ENCODE measurements around the gene M1AP. TPM values are rescaled to one million over a fixed set of nuclear protein-coding genes. Genes with fewer than 3 reads are reported as not detected.

Gene M1AP
- total RNA-seq, 1 donor from 2014 or later, result 2.5 TPM

DNA sequence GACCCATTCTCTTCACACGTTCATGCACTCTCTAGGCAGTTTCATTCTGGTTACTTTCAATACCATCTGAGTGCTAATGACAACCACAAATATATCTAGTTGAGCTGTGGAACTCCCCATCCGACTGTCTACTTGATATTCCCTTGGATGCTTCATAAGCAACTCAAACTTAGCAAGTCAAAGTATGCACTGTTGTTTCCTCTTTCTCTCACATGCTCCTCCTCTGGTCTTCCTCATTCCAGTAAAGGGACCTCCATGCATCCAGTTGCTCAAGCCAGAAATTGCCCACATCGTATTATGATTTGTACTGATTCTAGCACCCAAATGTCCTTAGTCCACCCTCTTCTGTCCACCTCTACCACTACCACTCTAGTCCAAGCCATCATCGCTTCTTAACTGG lies 28.2 kb upstream of the M1AP start:
- DNase-seq (ENCODE audit: low read depth), result no peak
- TF ChIP-seq, protein P1, sequence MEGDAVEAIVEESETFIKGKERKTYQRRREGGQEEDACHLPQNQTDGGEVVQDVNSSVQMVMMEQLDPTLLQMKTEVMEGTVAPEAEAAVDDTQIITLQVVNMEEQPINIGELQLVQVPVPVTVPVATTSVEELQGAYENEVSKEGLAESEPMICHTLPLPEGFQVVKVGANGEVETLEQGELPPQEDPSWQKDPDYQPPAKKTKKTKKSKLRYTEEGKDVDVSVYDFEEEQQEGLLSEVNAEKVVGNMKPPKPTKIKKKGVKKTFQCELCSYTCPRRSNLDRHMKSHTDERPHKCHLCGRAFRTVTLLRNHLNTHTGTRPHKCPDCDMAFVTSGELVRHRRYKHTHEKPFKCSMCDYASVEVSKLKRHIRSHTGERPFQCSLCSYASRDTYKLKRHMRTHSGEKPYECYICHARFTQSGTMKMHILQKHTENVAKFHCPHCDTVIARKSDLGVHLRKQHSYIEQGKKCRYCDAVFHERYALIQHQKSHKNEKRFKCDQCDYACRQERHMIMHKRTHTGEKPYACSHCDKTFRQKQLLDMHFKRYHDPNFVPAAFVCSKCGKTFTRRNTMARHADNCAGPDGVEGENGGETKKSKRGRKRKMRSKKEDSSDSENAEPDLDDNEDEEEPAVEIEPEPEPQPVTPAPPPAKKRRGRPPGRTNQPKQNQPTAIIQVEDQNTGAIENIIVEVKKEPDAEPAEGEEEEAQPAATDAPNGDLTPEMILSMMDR (conservative IDR thresholded peaks at IDR 0.05; ENCODE audit: low read depth, low read length), result no peak
- H3K4me3 ChIP-seq (ENCODE audit: low read depth, low read length), result no peak overlapping the region

DNA sequence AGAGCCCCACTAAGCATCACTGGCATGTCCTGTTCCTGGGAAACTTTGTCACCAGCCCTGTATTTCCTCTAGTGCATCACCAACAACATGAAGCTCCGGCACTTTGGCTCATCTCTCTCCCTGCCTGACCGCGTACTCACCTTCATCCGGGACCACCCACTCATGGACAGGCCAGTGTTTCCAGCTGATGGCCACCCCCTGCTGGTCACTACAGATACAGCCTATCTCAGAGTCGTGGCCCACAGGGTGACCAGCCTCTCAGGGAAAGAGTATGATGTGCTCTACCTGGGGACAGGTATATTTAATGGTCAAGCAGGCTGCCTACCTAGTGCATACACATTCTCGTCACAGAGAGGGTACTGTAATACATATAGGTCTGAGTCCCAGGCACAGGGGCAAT lies 27.0 kb upstream of the M1AP start:
- no peak overlapping the region for H3K4me3 ChIP-seq (ENCODE audit: low read depth, low read length)
- no peak for DNase-seq (ENCODE audit: low read depth)
- TF ChIP-seq, protein P1 (conservative IDR thresholded peaks at IDR 0.05; ENCODE audit: low read depth, low read length), result peak; percentile 33

DNA sequence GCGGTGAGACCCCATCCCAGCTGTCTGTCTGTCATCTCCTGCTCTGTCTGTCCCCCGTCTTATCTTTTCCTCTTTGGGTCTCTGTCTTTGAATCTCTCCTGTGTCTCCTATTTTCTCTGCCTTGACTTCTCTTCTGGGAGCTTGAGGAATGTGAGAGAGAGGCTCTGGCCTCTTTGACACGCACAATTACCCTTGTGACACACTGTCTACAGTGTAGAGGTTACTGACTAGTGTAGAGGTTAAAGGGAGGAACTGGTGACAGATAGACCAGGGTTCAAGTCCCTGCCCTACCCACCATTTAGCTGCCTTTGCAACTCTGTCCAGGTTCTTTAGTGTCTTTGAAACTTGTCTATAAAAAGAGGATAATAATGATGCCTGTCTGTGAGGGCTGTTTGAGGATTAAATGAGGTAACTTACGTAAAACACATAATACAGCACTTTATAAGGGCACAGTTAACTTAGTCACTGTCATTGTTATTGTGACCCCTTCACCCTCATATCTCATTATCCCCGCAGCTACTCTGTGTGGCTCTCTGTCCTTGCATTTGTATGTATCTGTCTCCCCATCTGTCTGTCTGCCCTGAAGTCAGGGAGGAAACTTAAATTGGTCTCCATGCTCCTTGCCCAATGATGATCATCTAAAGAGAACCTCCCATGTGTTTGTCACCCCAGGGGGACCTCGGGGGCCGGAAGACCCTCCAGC lies 25.8 kb upstream of the M1AP start:
- H3K4me3 ChIP-seq (ENCODE audit: low read depth, low read length), result no peak overlapping the region
- DNase-seq (ENCODE audit: low read depth), result no peak
- TF ChIP-seq, protein P1 (conservative IDR thresholded peaks at IDR 0.05; ENCODE audit: low read depth, low read length), result no peak

DNA sequence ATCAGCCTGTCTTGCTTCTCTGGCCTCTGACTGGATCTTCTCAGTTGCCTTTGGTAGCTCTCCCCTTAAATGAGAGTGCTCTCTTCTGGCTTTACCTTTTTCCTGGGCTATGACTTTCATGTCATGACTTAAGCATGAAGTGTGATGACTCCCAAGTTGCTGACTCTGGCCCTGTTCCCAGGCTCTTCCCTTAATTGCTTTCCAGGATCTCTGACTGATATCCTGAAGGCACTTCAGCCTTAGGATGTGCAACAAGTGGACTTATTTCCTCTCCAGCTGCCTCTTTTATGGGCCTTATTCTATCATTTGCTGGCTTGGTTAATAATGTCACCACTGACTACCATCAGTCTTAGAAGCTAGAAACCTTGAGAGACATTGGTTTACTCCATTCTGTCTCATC lies 23.3 kb upstream of the M1AP start:
- TF ChIP-seq, protein P1 (conservative IDR thresholded peaks at IDR 0.05; ENCODE audit: low read depth, low read length), result no peak
- DNase-seq (ENCODE audit: low read depth), result no peak
- H3K4me3 ChIP-seq (ENCODE audit: low read depth, low read length), result no peak overlapping the region

DNA sequence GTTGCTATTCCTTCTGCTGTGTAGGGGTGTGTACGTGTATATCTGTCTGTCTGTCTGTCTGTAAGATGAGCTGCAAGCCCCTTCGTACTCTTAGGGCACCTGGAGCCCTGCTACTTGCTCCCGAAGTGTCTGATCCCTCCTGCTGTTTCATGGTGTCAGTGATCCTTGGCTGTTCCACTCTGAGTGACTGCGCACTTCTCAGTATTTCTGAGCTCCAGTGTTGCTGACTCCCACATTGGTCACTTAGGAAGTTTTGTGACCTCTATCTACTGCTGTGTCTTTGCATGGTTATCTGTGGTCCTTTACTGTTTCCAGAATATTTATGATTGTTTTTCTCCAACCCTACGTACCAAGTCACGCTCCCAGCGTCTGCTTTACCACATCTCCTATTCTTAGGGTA lies 22.1 kb upstream of the M1AP start:
- TF ChIP-seq, protein P1 (conservative IDR thresholded peaks at IDR 0.05; ENCODE audit: low read depth, low read length), result no peak
- no peak overlapping the region for H3K4me3 ChIP-seq (ENCODE audit: low read depth, low read length)
- no peak for DNase-seq (ENCODE audit: low read depth)

DNA sequence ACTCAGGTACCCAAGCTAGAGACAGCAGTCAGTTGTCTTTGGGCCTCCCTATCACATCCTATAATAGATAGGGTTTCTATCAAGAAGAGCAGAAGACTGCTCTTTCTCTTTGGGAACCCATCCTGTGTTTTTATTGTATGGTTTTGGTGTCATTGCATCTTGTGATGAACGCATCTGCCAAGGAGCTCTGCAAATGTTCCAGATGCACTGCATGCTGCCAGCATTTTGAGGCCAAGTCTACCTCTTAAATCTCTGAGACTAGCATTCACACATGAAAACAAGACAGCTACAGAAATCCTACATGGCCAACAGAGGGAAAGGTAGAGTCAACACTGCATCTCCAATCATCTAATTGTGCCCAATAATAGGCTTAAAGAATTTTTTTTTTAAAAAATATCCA lies 20.0 kb upstream of the M1AP start:
- H3K4me3 ChIP-seq (ENCODE audit: low read depth, low read length), result no peak overlapping the region
- no peak for DNase-seq (ENCODE audit: low read depth)
- TF ChIP-seq, protein P1 (conservative IDR thresholded peaks at IDR 0.05; ENCODE audit: low read depth, low read length), result no peak

DNA sequence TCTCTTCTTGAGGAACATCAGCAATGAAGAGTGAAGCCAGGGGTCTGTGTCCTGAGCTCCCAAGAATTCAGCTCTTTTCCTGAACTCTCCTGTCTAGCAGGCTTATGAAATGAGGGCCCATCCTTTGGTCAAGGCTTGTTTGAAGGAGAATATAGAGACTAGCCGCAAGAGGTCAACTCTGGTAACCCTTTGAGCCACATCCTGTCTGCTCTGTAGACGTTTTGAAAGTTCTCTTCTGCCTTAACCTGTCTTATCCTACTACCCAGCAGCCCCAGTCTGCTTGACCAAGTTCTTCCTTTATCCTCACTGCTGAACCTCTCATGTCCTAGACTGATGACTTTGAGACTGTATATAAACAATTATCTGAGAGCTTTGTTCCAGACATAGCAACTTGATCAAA lies 11.3 kb upstream of the M1AP start:
- no peak for DNase-seq (ENCODE audit: low read depth)
- H3K4me3 ChIP-seq (ENCODE audit: low read depth, low read length), result no peak overlapping the region
- TF ChIP-seq, protein P1 (conservative IDR thresholded peaks at IDR 0.05; ENCODE audit: low read depth, low read length), result no peak
